IMR-90 (cell line): Measurements from ENCODE around the gene PLA2G4E. TPM values are rescaled to one million over a fixed set of nuclear protein-coding genes. Genes with fewer than 3 reads are reported as not detected.

Experiments used
- ATAC-seq: fragments of 200-7000 bp; cut with Tn5 transposase; 2 replicates; pipeline ENCODE4 v1.9.1; 2020; ENCODE audit warnings: low read depth, mild to moderate bottlenecking, moderate library complexity
- BruUV-seq: library from RNA; stranded (reverse); fragments of 400-500 nt; replicated peaks from 2 replicates; lab custom pipeline; 2021; lab: Mats Ljungman, UMichigan
- CTCF ChIA-PET: fragments of 300-600 bp; formaldehyde crosslinking; extraction: SDS; loops from one replicate; lab custom pipeline; 2021; ENCODE audit warnings: antibody characterized with exemption; lab: Yijun Ruan, JAX
- POLR2A ChIA-PET: fragments of 300-600 bp; sonication (Branson Sonifier 250); formaldehyde crosslinking; loops from one replicate; lab custom pipeline; 2022; ENCODE audit warnings: antibody characterized with exemption; ENCODE audit not compliant: unreplicated experiment; lab: Charles Lee
- DNase-seq: peaks from one replicate; pipeline ENCODE4 v3.0.0; 2013
- H2AFZ ChIP-seq: replicated peaks from 2 replicates; pipeline ENCODE3; 2013; ENCODE audit warnings: low read length, mild to moderate bottlenecking; ENCODE audit not compliant: poor library complexity
- H2AK5ac ChIP-seq: 2 replicates; pipeline ENCODE4 v1.6.1; 2013; ENCODE audit warnings: low read depth, low read length, inconsistent platforms
- H2AK9ac ChIP-seq: replicated peaks from 2 replicates; pipeline ENCODE3; 2013; ENCODE audit warnings: mild to moderate bottlenecking, low read depth, low read length, moderate library complexity; ENCODE audit not compliant: poor library complexity
- H2BK120ac ChIP-seq: 2 replicates; pipeline ENCODE4 v1.6.1; 2013; ENCODE audit warnings: low read depth, low read length, inconsistent platforms
- H2BK15ac ChIP-seq: 3 replicates; pipeline ENCODE4 v1.6.1; 2013; ENCODE audit warnings: low read depth, low read length, inconsistent platforms
- H2BK20ac ChIP-seq: 2 replicates; pipeline ENCODE4 v1.6.1; 2013; ENCODE audit warnings: low read depth, mild to moderate bottlenecking, inconsistent platforms, low read length, moderate library complexity
- H2BK5ac ChIP-seq: 2 replicates; pipeline ENCODE4 v1.6.1; 2013; ENCODE audit warnings: mild to moderate bottlenecking, low read depth, low read length, inconsistent platforms; ENCODE audit not compliant: poor library complexity, severe bottlenecking
- H3K14ac ChIP-seq: replicated peaks from 2 replicates; pipeline ENCODE4 v1.6.1; 2013; ENCODE audit warnings: low read depth, low read length, inconsistent platforms
- H3K18ac ChIP-seq: 2 replicates; pipeline ENCODE4 v1.6.1; 2013; ENCODE audit warnings: low read depth, low read length, control low read depth
- H3K23ac ChIP-seq: 2 replicates; pipeline ENCODE4 v1.6.1; 2013; ENCODE audit warnings: low read depth, low read length, inconsistent platforms
- H3K27ac ChIP-seq: 2 replicates; pipeline ENCODE4 v1.5.1; 2013; ENCODE audit warnings: mild to moderate bottlenecking, control low read depth, low read length; ENCODE audit not compliant: insufficient read depth
- H3K27me3 ChIP-seq: 2 replicates; pipeline ENCODE4 v1.6.1; 2013; ENCODE audit warnings: low read length; ENCODE audit not compliant: control insufficient read depth, insufficient read depth
- H3K36me3 ChIP-seq: 2 replicates; pipeline ENCODE4 v1.6.1; 2013; ENCODE audit warnings: low read length, mixed read lengths; ENCODE audit not compliant: control insufficient read depth, insufficient read depth
- H3K4ac ChIP-seq: 2 replicates; pipeline ENCODE4 v1.6.1; 2013; ENCODE audit warnings: low read depth, low read length, inconsistent platforms
- H3K4me1 ChIP-seq: 2 replicates; pipeline ENCODE4 v1.6.1; 2013; ENCODE audit warnings: low read length, mixed read lengths; ENCODE audit not compliant: control insufficient read depth, insufficient read depth
- H3K4me2 ChIP-seq: 2 replicates; pipeline ENCODE4 v1.6.1; 2013; ENCODE audit warnings: low read depth, mild to moderate bottlenecking, control low read depth, low read length, moderate library complexity
- H3K4me3 ChIP-seq: 2 replicates; pipeline ENCODE4 v1.5.1; 2013; ENCODE audit warnings: low read depth, mild to moderate bottlenecking, control low read depth, low read length, moderate library complexity; ENCODE audit not compliant: insufficient read depth
- H3K56ac ChIP-seq: 2 replicates; pipeline ENCODE4 v1.6.1; 2013; ENCODE audit warnings: low read length, inconsistent platforms; ENCODE audit not compliant: insufficient read depth; ENCODE audit errors: extremely low read depth
- H3K79me1 ChIP-seq, 2 experiments: 2 replicates each; pipeline ENCODE4 v1.6.1; 2013; ENCODE audit warnings: low read length in 2 of 2, inconsistent platforms in 1 of 2, low read depth in 1 of 2
- H3K9ac ChIP-seq: 2 replicates; pipeline ENCODE4 v1.6.1; 2013; ENCODE audit warnings: low read depth, low read length, control low read depth
- H3K9me1 ChIP-seq: 2 replicates; pipeline ENCODE4 v1.6.1; 2013; ENCODE audit warnings: low read length, inconsistent platforms; ENCODE audit not compliant: insufficient read depth
- H3K9me3 ChIP-seq: 2 replicates; pipeline ENCODE4 v1.6.1; 2013; ENCODE audit warnings: low read length; ENCODE audit not compliant: control insufficient read depth, insufficient read depth
- H4K20me1 ChIP-seq: 2 replicates; pipeline ENCODE4 v1.6.1; 2013; ENCODE audit warnings: low read length, inconsistent platforms; ENCODE audit not compliant: insufficient read depth
- H4K5ac ChIP-seq: 2 replicates; pipeline ENCODE4 v1.6.1; 2013; ENCODE audit warnings: mild to moderate bottlenecking, low read depth, low read length, control low read depth
- H4K8ac ChIP-seq, 2 experiments: 2 replicates each; pipeline ENCODE4 v1.6.1; 2013; ENCODE audit warnings: low read depth in 2 of 2, low read length in 2 of 2, control low read depth in 1 of 2, inconsistent platforms in 1 of 2
- H4K91ac ChIP-seq: 2 replicates; pipeline ENCODE4 v1.6.1; 2013; ENCODE audit warnings: low read depth, low read length, inconsistent platforms; ENCODE audit not compliant: insufficient read depth
- CHD1 ChIP-seq: IDR thresholded peaks from 2 replicates; pipeline ENCODE4 v1.6.1; 2012; ENCODE audit warnings: low read depth, low read length, improper control_type of control experiment
- FOS ChIP-seq: fragments of 150-350 bp; IDR thresholded peaks from 2 replicates; pipeline ENCODE4 v1.6.1; 2016; ENCODE audit warnings: low read depth, low read length
- MXI1 ChIP-seq: IDR thresholded peaks from 2 replicates; pipeline ENCODE4 v1.6.1; 2012; ENCODE audit warnings: low read depth, mild to moderate bottlenecking, low read length, moderate library complexity, borderline replicate concordance
- NFE2L2 ChIP-seq: fragments of 150-350 bp; IDR thresholded peaks from 2 replicates; pipeline ENCODE4 v1.6.1; 2016; ENCODE audit warnings: low read depth, mild to moderate bottlenecking, low read length
- RCOR1 ChIP-seq: IDR thresholded peaks from 2 replicates; pipeline ENCODE4 v1.6.1; 2012; ENCODE audit warnings: mild to moderate bottlenecking, low read length, improper control_type of control experiment; ENCODE audit not compliant: insufficient replicate concordance
- RFX5 ChIP-seq: IDR thresholded peaks from 2 replicates; pipeline ENCODE4 v1.8.0; 2012; ENCODE audit warnings: low read depth, mild to moderate bottlenecking, low read length, moderate library complexity
- SMC3 ChIP-seq: fragments of 150-350 bp; IDR thresholded peaks from 2 replicates; pipeline ENCODE4 v1.6.1; 2016; ENCODE audit warnings: low read depth, mild to moderate bottlenecking, antibody characterized with exemption, low read length, moderate library complexity
- WGBS, 2 experiments: methylation state at CpG; one replicate each; pipeline versions ENCODE4 v1.1.5 to v1.1.7; 2013; ENCODE audit warnings: missing lambda C conversion rate in 2 of 2; ENCODE audit not compliant: insufficient read length in 1 of 2; ENCODE audit errors: extremely low coverage in 2 of 2; 5-methylcytosine and 5-hydroxymethylcytosine counted together
- dilution Hi-C: fragments of 300-500 bp; cut with HindIII; formaldehyde crosslinking; loops from one replicate; pipeline ENCODE4 v1.14.3; 2018; ENCODE audit warnings: low sequenced_read_pairs; ENCODE audit not compliant: unreplicated experiment
- in situ Hi-C: fragments of 300-500 bp; cut with MboI; formaldehyde crosslinking; loops from 3 replicates; pipeline ENCODE4 v1.14.3; 2019; ENCODE audit warnings: low sequenced_read_pairs, inconsistent platforms, mixed read lengths
- intact Hi-C: fragments of 100-400 bp; cut with micrococcal nuclease; formaldehyde crosslinking; loops from 2 replicates; pipeline ENCODE4 v1.10.0; 2022
- polyA plus RNA-seq, 3 experiments: library from polyadenylated mRNA; depleted of rRNA; stranded (reverse); fragments of >200 nt; gene quantifications; 2 replicates each; pipeline ENCODE4 v1.2.3, GENCODE V29; 2012; ENCODE audit warnings: low replicate concordance in 1 of 3
- total RNA-seq: library from RNA; depleted of rRNA; stranded (reverse); fragments of >200 nt; gene quantifications from 2 replicates; pipeline ENCODE4 v1.2.3, GENCODE V29; 2012
- TF ChIP-seq, protein P1 (sequence below): conservative IDR thresholded peaks from 2 replicates; pipeline ENCODE4 v1.5.1; 2012; ENCODE audit warnings: mild to moderate bottlenecking, low read depth, low read length, improper control_type of control experiment

PLA2G4E gene
- total and polyA plus RNA-seq, 2 of the 4 experiments (the other 2 are of a cell fraction), result not detected

DNA sequence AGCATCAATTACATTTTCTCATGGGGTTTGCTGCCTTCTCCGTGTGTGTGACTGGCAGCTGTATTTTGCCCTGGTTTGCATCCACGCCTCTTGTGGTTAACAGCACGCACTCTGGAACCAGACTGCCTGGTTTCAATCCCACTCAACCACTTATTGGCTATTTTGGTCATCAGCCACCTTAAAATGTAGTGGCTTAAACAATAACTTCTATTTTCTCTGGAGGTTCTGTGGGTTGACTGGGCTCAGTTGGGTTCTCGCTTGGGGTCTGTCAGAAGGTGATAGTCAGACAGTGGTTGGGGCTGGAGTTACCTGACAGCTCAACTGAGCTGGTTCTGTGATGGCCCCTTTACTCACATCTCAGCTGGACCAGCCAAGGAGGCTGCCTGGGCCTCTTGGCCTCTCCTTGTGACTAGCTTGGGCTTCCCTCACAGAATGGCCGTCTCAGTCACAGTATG is 85.2 kb downstream of the PLA2G4E start:
- H3K27ac ChIP-seq, result no peak overlapping the region
- peak overlapping the region; percentile 77; the same call in 1 of the 2 replicates for H2AK5ac ChIP-seq
- no peak overlapping the region for H3K56ac ChIP-seq
- no peak overlapping the region for H2BK5ac ChIP-seq
- H3K9me3 ChIP-seq, result no peaks in the 10 kb centered on the region
- no TSS peak for BruUV-seq
- no peak overlapping the region for H2AK9ac ChIP-seq
- no peak overlapping the region for H3K4me3 ChIP-seq
- H3K4me1 ChIP-seq, result peaks cover 19% of the 10 kb centered on the region
- H3K9ac ChIP-seq, result no peak overlapping the region
- ChIA-PET POLR2A (no interaction called here), CTCF (no interaction called here)
- H3K4me2 ChIP-seq, result no peak overlapping the region
- intact Hi-C loops (no loop called here), dilution Hi-C loops (no loop called here), in situ Hi-C loops (no loop called here)
- H3K23ac ChIP-seq, result no peak overlapping the region
- H4K20me1 ChIP-seq, result peaks cover 5% of the 10 kb centered on the region; the same call in 1 of the 2 replicates
- no peak overlapping the region for H4K91ac ChIP-seq
- H2BK15ac ChIP-seq, result peak overlapping the region; percentile 36; the same call in 1 of the 3 replicates
- no peak overlapping the region for H3K18ac ChIP-seq
- no peak overlapping the region for H4K5ac ChIP-seq
- H2BK20ac ChIP-seq, result peak overlapping the region; percentile 20; the same call in 1 of the 2 replicates
- DNase-seq (no peak), ATAC-seq (no peak)
- H3K9me1 ChIP-seq, result peaks cover 37% of the 10 kb centered on the region
- 0 out of 2 replicates have a peak overlapping the region, but pooled peaks have one; percentile 66 for H3K14ac ChIP-seq
- peaks cover 1% of the 10 kb centered on the region; the same call in 1 of the 2 replicates for H3K36me3 ChIP-seq
- peaks cover 41 to 80% of the 10 kb centered on the region in 2 experiments for H3K79me1 ChIP-seq
- H3K4ac ChIP-seq, result no peak overlapping the region
- TF ChIP-seq FOS (no peak), NFE2L2 (no peak), CHD1 (no peak), RFX5 (no peak), RCOR1 (no peak), SMC3 (no peak), MXI1 (no peak)
- TF ChIP-seq, protein P1, sequence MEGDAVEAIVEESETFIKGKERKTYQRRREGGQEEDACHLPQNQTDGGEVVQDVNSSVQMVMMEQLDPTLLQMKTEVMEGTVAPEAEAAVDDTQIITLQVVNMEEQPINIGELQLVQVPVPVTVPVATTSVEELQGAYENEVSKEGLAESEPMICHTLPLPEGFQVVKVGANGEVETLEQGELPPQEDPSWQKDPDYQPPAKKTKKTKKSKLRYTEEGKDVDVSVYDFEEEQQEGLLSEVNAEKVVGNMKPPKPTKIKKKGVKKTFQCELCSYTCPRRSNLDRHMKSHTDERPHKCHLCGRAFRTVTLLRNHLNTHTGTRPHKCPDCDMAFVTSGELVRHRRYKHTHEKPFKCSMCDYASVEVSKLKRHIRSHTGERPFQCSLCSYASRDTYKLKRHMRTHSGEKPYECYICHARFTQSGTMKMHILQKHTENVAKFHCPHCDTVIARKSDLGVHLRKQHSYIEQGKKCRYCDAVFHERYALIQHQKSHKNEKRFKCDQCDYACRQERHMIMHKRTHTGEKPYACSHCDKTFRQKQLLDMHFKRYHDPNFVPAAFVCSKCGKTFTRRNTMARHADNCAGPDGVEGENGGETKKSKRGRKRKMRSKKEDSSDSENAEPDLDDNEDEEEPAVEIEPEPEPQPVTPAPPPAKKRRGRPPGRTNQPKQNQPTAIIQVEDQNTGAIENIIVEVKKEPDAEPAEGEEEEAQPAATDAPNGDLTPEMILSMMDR, result no peak
- H2BK120ac ChIP-seq, result peak overlapping the region; percentile 3
- H4K8ac ChIP-seq, result no peak overlapping the region
- 90% methylated on average over 2 of the region's 5 CpGs; no CpG with 5 or more reads in 1 of the 2 experiments for WGBS, 2 experiments
- H3K27me3 ChIP-seq, result no peaks in the 10 kb centered on the region
- no peak overlapping the region for H2AFZ ChIP-seq
